Fibroblast of skin of left biceps (primary cell): Measurements from ENCODE around the gene GMEB2.
"Not testable (repeated sequence)": the region's sequence is repeated elsewhere in the genome, so short reads cannot be mapped to it uniquely, and the experiment has no call there.

Experiments used
- DNase-seq, 2 experiments: peaks; one replicate each; pipeline ENCODE4 v3.0.0-alpha.2; 2013; ENCODE audit warnings: low read depth in 2 of 2

The GMEB2 gene

DNA sequence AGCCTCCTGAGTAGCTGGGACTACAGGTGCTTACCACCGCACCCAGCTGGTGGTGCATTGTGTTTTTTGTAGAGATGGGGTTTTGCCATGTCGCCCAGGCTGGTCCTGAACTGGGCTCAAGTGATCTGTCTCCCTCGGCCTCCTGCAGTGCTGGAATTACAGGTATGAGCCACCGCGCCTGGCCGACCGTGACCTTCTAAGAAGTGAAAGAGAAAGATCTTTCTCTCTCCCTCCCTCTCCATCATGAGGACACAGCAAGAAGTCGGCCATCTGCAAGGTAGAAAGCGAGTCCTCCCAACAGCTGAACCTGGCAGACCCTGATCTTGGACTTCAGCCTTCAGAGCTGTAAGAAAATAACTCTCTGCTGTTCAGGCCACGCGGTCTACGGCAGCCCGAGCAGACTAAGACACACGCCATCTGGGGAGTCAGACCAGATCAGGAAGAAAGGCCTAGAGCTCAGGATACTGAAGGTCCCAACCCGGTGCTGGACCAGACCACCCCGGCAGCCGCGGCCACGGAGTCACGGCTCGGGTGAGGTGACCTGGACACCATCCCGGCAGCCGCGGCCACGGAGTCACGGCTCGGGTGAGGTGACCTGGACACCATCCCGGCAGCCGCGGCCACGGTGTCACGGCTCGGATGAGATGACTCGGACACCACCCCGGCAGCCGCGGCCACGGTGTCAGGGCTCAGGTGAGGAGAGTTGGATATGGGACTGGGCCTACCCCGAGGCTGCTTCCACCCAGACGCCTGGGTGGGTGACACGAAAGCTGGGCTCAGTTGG lies 9.6 kb downstream of the GMEB2 start:
- DNase-seq, result no peak

- DNase-seq, result not testable (repeated sequence)
Observed at GRCh38 chr20:63613863-63614594, 12.9 kb downstream of the GMEB2 start.

DNA sequence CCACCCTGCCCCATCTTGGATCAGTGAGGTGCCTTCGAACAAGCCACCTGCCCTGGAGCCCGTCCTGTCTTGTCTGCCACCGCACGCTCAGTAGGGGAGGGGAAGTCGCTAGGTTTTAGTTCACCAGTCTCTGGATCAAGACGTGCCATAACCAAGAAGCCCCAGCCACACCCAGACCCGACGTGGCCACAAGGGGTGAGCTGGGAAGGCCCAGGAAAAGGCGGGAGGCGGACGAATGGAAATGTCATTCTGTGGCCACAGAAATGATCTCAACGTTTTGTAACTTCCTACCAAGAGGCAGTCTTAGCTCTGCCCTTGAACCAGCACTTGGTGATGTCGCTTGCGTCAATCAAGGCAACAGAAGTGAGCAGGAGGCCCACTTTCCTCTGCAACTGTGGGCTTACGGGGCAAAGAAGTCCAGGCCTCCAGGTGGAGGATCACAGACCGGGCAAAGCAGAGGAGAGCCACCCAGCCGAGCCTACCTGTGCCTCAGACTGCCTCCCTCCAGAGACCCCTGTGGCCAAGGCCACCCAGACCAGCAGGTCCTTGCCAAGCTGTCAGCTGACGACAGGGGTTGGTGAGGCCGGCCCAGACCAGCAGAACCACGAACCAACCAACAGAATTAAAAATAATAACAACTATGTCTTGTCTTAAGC lies 14.5 kb downstream of the GMEB2 start:
- no peak for DNase-seq

- DNase-seq, result no peak
Observed at GRCh38 chr20:63611646-63612045, 15.3 kb downstream of the GMEB2 start.

DNA sequence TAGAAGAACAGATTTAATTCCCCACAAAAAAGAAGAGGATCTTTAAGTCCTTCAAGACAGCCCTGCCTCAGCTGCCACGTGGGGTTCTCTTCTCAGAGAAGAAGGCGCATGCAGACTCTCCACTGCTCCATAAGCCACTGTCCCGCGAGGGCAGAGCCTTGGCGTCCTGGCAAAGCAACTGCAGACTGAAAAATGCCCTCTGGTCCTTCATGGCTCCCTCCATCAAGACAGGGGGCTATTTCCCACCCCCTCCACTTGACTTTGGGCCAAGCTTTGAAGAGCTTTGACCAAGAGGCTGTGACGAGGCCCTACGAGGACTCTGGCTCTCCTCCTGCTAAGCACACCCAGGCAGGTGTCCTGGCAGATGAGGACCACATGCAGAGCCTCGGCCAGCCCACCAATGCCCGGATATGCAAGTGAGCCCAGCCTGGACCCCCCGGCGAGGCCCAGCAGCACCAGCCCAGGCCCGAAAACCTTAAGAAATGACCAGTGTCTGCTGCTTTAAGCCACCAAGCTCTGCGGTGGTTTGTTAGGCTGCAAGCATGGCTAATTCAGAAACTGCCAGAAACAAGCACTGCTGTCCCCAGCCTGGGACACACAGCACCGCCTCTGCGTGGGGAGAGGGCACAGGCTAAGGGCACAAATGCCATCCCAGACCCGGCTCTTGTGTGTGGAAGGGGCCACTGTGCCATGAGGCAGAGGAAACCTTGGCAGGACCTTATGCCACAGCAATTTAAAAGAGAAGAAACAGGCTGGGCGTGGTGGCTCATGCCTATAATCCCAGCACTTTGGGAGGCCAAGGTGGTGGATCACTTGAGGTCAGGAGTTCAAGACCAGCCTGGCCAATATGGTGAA lies 16.1 kb downstream of the GMEB2 start:
- no peak for DNase-seq

DNA sequence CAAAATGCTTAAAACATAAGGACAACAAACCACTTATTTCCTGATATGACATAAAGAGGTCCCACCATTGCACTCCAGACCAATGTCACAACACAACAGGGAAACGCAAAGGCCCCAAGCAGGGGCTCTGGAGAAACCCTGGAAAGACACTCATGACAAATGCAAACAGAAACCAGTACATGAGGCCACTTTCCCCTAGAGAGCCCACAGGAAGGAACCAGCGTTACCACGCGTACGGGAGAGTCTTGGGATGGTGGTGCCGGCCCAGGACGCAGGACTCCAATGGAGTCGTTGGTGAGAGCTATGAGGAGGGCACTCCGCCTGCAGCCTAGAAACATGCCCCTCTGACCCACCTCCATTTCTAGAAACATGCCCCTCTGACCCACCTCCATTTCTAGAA lies 20.2 kb downstream of the GMEB2 start:
- no peak for DNase-seq

- no peak for DNase-seq
Observed at GRCh38 chr20:63602321-63602720, 24.6 kb downstream of the GMEB2 start.

DNA sequence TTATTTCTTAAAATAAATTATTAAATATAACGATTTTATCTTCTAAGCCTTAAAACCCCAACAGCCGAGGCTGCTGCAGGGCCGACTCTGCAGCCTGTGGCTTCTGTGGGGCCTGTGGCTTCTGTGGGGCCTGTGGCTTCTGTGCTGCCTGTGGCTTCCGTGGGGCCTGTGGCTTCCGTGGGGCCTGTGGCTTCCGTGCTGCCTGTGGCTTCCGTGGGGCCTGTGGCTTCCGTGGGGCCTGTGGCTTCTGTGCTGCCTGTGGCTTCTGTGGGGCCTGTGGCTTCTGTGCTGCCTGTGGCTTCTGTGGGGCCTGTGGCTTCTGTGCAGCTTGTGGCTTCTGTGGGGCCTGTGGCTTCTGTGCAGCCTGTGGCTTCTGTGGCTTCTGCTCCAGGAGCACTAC lies 25.2 kb downstream of the GMEB2 start:
- not testable (repeated sequence) for DNase-seq

- no peak for DNase-seq
Observed at GRCh38 chr20:63599396-63600050, 27.4 kb downstream of the GMEB2 start.

- DNase-seq, result no peak
Observed at GRCh38 chr20:63598479-63599395, 28.2 kb downstream of the GMEB2 start.

- no peak for DNase-seq
Observed at GRCh38 chr20:63597651-63598478, 29.0 kb downstream of the GMEB2 start.

DNA sequence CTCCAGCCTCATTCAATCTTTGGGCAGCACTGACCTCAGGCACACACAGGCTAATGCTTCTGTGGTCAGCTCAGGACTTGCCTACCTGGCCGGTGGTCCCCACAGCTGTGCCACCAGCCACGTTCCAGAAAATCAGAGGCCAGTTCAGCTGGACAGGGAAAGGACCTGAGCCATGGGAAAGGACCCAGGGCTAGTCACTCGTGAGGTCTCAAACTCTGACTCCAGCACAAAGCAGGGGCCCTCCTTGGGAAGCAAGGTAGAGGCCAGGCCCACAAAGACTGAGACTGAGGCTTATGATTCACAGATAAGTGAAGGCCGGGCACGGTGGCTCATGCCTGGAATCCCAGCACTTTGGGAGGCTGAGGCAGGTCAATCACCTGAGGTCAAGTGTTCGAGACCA lies 30.5 kb downstream of the GMEB2 start:
- no peak for DNase-seq

DNA sequence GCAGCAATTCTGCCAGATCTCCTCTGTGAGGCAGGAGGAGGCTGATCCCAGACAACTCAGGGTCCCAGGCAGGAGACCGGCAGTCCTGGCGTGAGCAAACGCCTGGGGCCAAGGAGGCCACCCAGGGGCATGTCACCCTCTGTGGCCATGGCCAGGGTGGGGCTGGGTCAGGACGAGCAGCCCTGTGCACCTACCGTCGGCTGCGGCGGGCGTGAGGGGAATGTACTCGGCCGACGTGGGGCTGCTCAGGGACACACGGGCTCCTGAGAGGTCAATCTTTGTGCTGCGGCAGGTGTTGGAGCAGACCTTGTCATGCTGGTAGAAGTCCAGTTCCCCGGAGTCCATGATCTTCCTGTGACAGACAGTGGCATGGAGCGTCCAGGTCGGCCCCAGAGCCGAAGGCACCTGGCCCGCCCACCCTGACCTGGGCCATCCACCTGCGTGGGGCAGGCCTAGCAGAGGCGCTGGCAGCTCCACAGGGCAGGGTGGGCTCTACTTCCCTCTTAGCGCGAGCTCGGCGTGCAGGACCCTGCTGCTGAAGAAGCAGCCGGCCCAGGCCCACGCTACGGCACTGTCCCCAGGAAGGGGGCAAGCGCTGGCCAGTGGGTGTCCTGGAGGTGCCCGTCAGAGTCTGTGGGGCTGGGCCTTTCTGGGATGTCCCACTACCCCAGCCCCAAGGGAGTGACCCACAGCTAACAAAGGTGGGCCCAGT lies 31.3 kb downstream of the GMEB2 start:
- DNase-seq, result no peak

- DNase-seq, result peak; percentile 37
Observed at GRCh38 chr20:63594043-63594561, 32.8 kb downstream of the GMEB2 start.

GRCh38 chr20:63592661-63593060 lies 34.2 kb downstream of the GMEB2 start:
- DNase-seq, result no peak

DNA sequence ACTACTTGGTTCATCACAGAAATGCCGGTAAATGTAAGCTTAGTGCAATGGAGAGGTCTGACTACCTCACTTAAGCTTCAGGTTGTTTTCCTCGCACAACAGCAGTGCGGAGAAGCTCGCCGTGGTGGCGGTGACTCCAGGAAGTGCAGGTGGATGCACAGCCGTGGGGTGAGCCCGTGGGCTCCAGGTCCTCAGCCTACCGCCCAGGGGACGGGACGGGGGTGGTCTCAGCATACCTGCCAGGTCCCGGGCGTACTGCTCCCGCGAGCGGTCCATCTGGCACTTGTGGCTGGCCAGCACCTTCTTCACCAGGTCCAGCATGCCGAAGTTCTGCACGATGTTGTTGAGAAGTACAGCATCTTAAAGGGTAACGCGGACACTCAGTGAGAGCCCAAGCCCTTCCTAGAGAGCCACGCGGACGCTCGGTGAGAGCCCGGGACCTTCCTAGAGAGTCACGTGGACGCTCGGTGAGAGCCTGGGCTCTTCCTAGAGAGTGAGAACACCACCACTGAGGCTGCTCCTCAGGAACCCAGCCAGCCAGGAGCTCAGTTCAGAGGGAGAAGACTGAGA lies 35.0 kb downstream of the GMEB2 start:
- no peak for DNase-seq

DNA sequence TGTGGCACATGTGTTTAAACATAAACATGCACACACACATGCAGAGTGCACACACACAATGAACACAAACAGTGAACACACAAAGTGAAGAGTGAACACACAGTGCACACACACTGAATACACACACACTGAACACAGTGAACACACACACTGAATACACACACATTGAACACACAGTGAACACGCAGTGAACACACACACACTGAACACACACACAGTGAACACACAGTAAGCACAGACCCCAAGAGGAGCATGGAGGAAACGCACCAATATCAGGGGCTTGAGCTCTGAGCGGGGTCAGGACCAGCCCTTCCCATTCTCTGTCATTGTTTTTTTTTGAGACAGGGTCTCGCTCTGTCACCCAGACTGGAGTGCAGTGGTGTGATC lies 35.8 kb downstream of the GMEB2 start:
- no peak for DNase-seq
